Measurements from ENCODE around the gene TMCO4. TPM values are rescaled to one million over a fixed set of nuclear protein-coding genes. Genes with fewer than 3 reads are reported as not detected.

Gene TMCO4
- total RNA-seq, 1 donor from 2014 or later, result 10.0 TPM

GRCh38 chr1:19648689-19649088, 151.0 kb downstream of the TMCO4 start:
- DNase-seq (ENCODE audit: low spot score), result no peak
- no peak overlapping the region for H3K4me3 Mint-ChIP-seq (ENCODE audit: unreplicated experiment)
- no peak overlapping the region for H3K27ac Mint-ChIP-seq (ENCODE audit: unreplicated experiment)
- TF ChIP-seq, protein P1, sequence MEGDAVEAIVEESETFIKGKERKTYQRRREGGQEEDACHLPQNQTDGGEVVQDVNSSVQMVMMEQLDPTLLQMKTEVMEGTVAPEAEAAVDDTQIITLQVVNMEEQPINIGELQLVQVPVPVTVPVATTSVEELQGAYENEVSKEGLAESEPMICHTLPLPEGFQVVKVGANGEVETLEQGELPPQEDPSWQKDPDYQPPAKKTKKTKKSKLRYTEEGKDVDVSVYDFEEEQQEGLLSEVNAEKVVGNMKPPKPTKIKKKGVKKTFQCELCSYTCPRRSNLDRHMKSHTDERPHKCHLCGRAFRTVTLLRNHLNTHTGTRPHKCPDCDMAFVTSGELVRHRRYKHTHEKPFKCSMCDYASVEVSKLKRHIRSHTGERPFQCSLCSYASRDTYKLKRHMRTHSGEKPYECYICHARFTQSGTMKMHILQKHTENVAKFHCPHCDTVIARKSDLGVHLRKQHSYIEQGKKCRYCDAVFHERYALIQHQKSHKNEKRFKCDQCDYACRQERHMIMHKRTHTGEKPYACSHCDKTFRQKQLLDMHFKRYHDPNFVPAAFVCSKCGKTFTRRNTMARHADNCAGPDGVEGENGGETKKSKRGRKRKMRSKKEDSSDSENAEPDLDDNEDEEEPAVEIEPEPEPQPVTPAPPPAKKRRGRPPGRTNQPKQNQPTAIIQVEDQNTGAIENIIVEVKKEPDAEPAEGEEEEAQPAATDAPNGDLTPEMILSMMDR (IDR thresholded peaks at IDR 0.05), result peak; percentile 69
- H3K36me3 Mint-ChIP-seq (ENCODE audit: low read depth), result no peaks in the 10 kb centered on the region
- H3K4me1 Mint-ChIP-seq (ENCODE audit: low read depth), result peaks cover 49% of the 10 kb centered on the region
- no peaks in the 10 kb centered on the region for H3K27me3 Mint-ChIP-seq (ENCODE audit: low read depth)
- no peaks in the 10 kb centered on the region for H3K9me3 Mint-ChIP-seq (ENCODE audit: low read depth)

DNA sequence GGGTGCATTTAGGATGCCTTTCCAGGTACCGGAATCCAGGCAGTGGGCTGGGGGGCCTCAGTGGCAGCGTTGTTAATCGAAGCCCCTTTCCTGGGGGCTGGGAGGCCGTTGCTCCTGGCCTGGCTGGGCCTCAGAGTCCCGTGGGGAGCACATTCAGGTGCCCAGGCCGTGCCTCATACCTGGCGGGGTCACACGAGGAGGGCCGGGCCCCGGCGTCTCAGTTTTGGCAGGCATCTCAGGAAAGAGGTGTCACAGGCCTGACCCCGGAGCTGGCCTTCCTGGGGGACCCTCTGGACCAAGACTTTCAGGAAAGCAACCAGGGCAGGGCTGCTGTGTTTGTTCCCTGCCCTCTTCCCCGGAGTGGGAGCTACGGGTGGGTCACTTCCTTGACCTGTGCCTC, 151.5 kb downstream of the TMCO4 start:
- Mint-ChIP-seq H3K36me3 (ENCODE audit: low read depth) (no peaks in the 10 kb centered on the region), H3K4me3 (ENCODE audit: unreplicated experiment) (no peak overlapping the region)
- no peak for DNase-seq (ENCODE audit: low spot score)

GRCh38 chr1:19647643-19648042, 152.1 kb downstream of the TMCO4 start:
- Mint-ChIP-seq H3K27me3 (ENCODE audit: low read depth) (no peaks in the 10 kb centered on the region), H3K36me3 (ENCODE audit: low read depth) (no peaks in the 10 kb centered on the region), H3K27ac (ENCODE audit: unreplicated experiment) (no peak overlapping the region), H3K4me3 (ENCODE audit: unreplicated experiment) (no peak overlapping the region), H3K4me1 (ENCODE audit: low read depth) (peaks cover 56% of the 10 kb centered on the region), H3K9me3 (ENCODE audit: low read depth) (no peaks in the 10 kb centered on the region)
- no peak for DNase-seq (ENCODE audit: low spot score)
- TF ChIP-seq, protein P1 (IDR thresholded peaks at IDR 0.05), result no peak

More for the DNA sequence above, 151.5 kb downstream of the TMCO4 start:
- Mint-ChIP-seq H3K27ac (ENCODE audit: unreplicated experiment) (no peak overlapping the region), H3K27me3 (ENCODE audit: low read depth) (no peaks in the 10 kb centered on the region), H3K9me3 (ENCODE audit: low read depth) (no peaks in the 10 kb centered on the region), H3K4me1 (ENCODE audit: low read depth) (peaks cover 50% of the 10 kb centered on the region)
- TF ChIP-seq, protein P1 (IDR thresholded peaks at IDR 0.05), result no peak

- no peaks in the 10 kb centered on the region for H3K9me3 Mint-ChIP-seq (ENCODE audit: low read depth)
- TF ChIP-seq, protein P1 (IDR thresholded peaks at IDR 0.05), result no peak
- no peak for DNase-seq (ENCODE audit: low spot score)
- peak overlapping the region; percentile 92 for H3K4me3 Mint-ChIP-seq (ENCODE audit: unreplicated experiment)
- H3K27ac Mint-ChIP-seq (ENCODE audit: unreplicated experiment), result no peak overlapping the region
- no peaks in the 10 kb centered on the region for H3K36me3 Mint-ChIP-seq (ENCODE audit: low read depth)
- no peaks in the 10 kb centered on the region for H3K27me3 Mint-ChIP-seq (ENCODE audit: low read depth)
- H3K4me1 Mint-ChIP-seq (ENCODE audit: low read depth), result peaks cover 51% of the 10 kb centered on the region
These were observed 153.1 kb downstream of the TMCO4 start for GRCh38 chr1:19646377-19647319.

DNA sequence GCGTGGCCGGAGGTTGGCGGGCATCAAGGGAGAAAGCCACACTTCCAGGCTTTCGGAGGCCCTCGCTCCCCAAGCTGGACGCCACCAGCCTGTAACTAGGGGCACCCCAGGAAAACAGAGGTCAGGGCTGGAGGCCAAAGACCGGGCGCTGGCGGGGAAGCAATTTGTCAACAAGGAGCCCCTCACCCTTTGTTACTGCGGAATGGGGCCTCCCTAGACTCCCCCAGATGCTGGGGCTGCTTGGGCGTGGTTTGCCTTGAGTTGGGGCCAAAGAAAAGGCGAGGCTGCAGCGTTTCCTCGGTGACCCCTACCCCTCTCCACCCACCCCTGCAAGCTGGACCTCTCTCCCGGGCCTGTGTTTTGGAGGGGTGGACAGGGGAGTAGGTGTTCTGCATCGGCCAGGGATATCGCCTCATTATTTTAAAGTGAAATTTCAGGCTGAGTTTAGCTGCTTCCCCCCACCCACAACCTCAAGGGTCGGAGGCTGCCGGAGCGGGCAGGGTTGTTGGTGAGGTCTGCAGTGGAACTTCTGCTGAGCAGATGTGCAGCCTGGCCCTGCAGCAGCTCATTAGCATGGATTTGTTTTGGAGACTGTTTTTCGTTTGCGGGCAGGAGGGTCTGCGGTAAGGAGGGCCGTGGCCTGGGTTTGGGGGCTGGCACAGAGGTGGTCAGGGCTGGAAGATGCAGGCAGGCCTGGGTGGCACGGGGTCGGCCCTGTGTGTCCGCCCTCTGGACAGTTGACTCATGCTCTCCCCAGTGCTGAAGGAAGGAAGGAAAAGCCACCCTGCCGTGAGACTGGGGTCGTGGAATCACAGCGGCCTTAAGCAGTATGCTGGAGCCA, 154.1 kb downstream of the TMCO4 start:
- peak overlapping the region; percentile 84 for H3K27ac Mint-ChIP-seq (ENCODE audit: unreplicated experiment)
- H3K4me1 Mint-ChIP-seq (ENCODE audit: low read depth), result peaks cover 53% of the 10 kb centered on the region
- DNase-seq (ENCODE audit: low spot score), result no peak
- H3K36me3 Mint-ChIP-seq (ENCODE audit: low read depth), result no peaks in the 10 kb centered on the region
- peak overlapping the region; percentile 92 for H3K4me3 Mint-ChIP-seq (ENCODE audit: unreplicated experiment)
- TF ChIP-seq, protein P1 (IDR thresholded peaks at IDR 0.05), result no peak
- H3K27me3 Mint-ChIP-seq (ENCODE audit: low read depth), result no peaks in the 10 kb centered on the region
- H3K9me3 Mint-ChIP-seq (ENCODE audit: low read depth), result no peaks in the 10 kb centered on the region
